H9 (cell line): ENCODE results near the gene PMS1. TPM values are rescaled to one million over a fixed set of nuclear protein-coding genes. Genes with fewer than 3 reads are reported as not detected.

Experiments
- DNase-seq: peaks from one replicate; pipeline ENCODE4 v3.0.0-alpha.2; 2017
- H2AFZ ChIP-seq: one replicate; pipeline ENCODE4 v1.6.1; 2013; ENCODE audit warnings: mild to moderate bottlenecking, low read length, control low read depth, moderate library complexity
- H2AK5ac ChIP-seq: 2 replicates; pipeline ENCODE4 v1.6.1; 2013; ENCODE audit warnings: low read length, control low read depth, mixed read lengths; ENCODE audit not compliant: insufficient read length
- H2BK120ac ChIP-seq: one replicate; pipeline ENCODE4 v1.6.1; 2013; ENCODE audit warnings: low read depth, mild to moderate bottlenecking, low read length, control low read depth, inconsistent platforms; ENCODE audit not compliant: poor library complexity, severe bottlenecking
- H2BK12ac ChIP-seq: 2 replicates; pipeline ENCODE4 v1.6.1; 2013; ENCODE audit warnings: low read length, control low read depth, mixed read lengths, low read depth; ENCODE audit not compliant: insufficient read length
- H2BK15ac ChIP-seq: 2 replicates; pipeline ENCODE4 v1.6.1; 2013; ENCODE audit warnings: low read depth, low read length, control low read depth
- H2BK20ac ChIP-seq: one replicate; pipeline ENCODE4 v1.6.1; 2013; ENCODE audit warnings: low read depth, mild to moderate bottlenecking, low read length, control low read depth, inconsistent platforms; ENCODE audit not compliant: poor library complexity, severe bottlenecking
- H2BK5ac ChIP-seq: 2 replicates; pipeline ENCODE4 v1.6.1; 2013; ENCODE audit warnings: low read length, control low read depth, mixed read lengths; ENCODE audit not compliant: insufficient read length
- H3K14ac ChIP-seq: 2 replicates; pipeline ENCODE4 v1.6.1; 2013; ENCODE audit warnings: low read length, control low read depth; ENCODE audit not compliant: insufficient read depth
- H3K18ac ChIP-seq: 2 replicates; pipeline ENCODE4 v1.6.1; 2013; ENCODE audit warnings: low read depth, mild to moderate bottlenecking, mixed read lengths, low read length, control low read depth; ENCODE audit not compliant: insufficient read length
- H3K23ac ChIP-seq: 2 replicates; pipeline ENCODE4 v1.6.1; 2013; ENCODE audit warnings: low read length, control low read depth, mixed read lengths, low read depth; ENCODE audit not compliant: insufficient read length
- H3K23me2 ChIP-seq: 2 replicates; pipeline ENCODE4 v1.6.1; 2013; ENCODE audit warnings: low read depth, mild to moderate bottlenecking, mixed read lengths, low read length, control low read depth; ENCODE audit not compliant: insufficient read length, poor library complexity, severe bottlenecking
- H3K27ac ChIP-seq: 2 replicates; pipeline ENCODE4 v1.5.1; 2013; ENCODE audit warnings: low read length, control low read depth, mixed read lengths, low read depth; ENCODE audit not compliant: insufficient read length
- H3K27me3 ChIP-seq: 2 replicates; pipeline ENCODE4 v1.6.1; 2013; ENCODE audit warnings: low read length, control low read depth, inconsistent platforms; ENCODE audit not compliant: insufficient read depth
- H3K4ac ChIP-seq: 2 replicates; pipeline ENCODE4 v1.6.1; 2013; ENCODE audit warnings: low read depth, mild to moderate bottlenecking, control low read depth, inconsistent platforms, low read length, moderate library complexity
- H3K4me1 ChIP-seq: 2 replicates; pipeline ENCODE4 v1.6.1; 2013; ENCODE audit warnings: low read length, control low read depth, inconsistent platforms; ENCODE audit not compliant: insufficient read depth
- H3K4me2 ChIP-seq: 2 replicates; pipeline ENCODE4 v1.6.1; 2013; ENCODE audit warnings: low read length, control low read depth, mixed read lengths; ENCODE audit not compliant: insufficient read length, insufficient read depth
- H3K56ac ChIP-seq: 2 replicates; pipeline ENCODE4 v1.6.1; 2013; ENCODE audit warnings: low read depth, mild to moderate bottlenecking, mixed read lengths, low read length, control low read depth; ENCODE audit not compliant: insufficient read length
- H3K79me1 ChIP-seq: 2 replicates; pipeline ENCODE4 v1.6.1; 2013; ENCODE audit warnings: low read depth, mild to moderate bottlenecking, moderate library complexity, low read length, control low read depth, inconsistent platforms; ENCODE audit not compliant: insufficient read depth, poor library complexity, severe bottlenecking
- H3K79me2 ChIP-seq: 2 replicates; pipeline ENCODE4 v1.6.1; 2013; ENCODE audit warnings: low read length, control low read depth, inconsistent platforms; ENCODE audit not compliant: insufficient read depth
- H3K9ac ChIP-seq: 2 replicates; pipeline ENCODE4 v1.6.1; 2013; ENCODE audit warnings: low read length, control low read depth, mixed read lengths; ENCODE audit not compliant: insufficient read length; ENCODE audit errors: extremely low read depth
- H3K9me3 ChIP-seq: one replicate; pipeline ENCODE4 v1.6.1; 2013; ENCODE audit warnings: low read depth, low read length, inconsistent platforms; ENCODE audit not compliant: control insufficient read depth
- H3T11ph ChIP-seq: one replicate; pipeline ENCODE4 v1.6.1; 2013; ENCODE audit warnings: mild to moderate bottlenecking, low read length, control low read depth, inconsistent platforms
- H4K20me1 ChIP-seq: one replicate; pipeline ENCODE4 v1.6.1; 2013; ENCODE audit not compliant: control insufficient read depth, insufficient read length, insufficient read depth
- H4K5ac ChIP-seq: 2 replicates; pipeline ENCODE4 v1.6.1; 2013; ENCODE audit warnings: low read depth, mild to moderate bottlenecking, mixed read lengths, low read length, control low read depth; ENCODE audit not compliant: insufficient read length
- H4K8ac ChIP-seq: replicated peaks from 2 replicates; pipeline ENCODE4 v1.6.1; 2013; ENCODE audit warnings: low read length, control low read depth, mixed read lengths, low read depth; ENCODE audit not compliant: insufficient read length
- H4K91ac ChIP-seq: 2 replicates; pipeline ENCODE4 v1.6.1; 2013; ENCODE audit warnings: low read depth, mild to moderate bottlenecking, moderate library complexity, mixed read lengths, low read length, control low read depth; ENCODE audit not compliant: insufficient read length
- H3K27ac Mint-ChIP-seq, 3 experiments: 2 replicates in 2 of 3; 3 replicates in 1 of 3; pipeline ENCODE4 v1.8.0; 2020 to 2021; ENCODE audit warnings: mixed read lengths in 3 of 3, mild to moderate bottlenecking in 1 of 3, moderate library complexity in 1 of 3
- H3K27me3 Mint-ChIP-seq: 2 replicates; pipeline ENCODE4 v1.8.0; 2021; ENCODE audit warnings: low read depth, mild to moderate bottlenecking, moderate library complexity, mixed read lengths
- H3K36me3 Mint-ChIP-seq, 3 experiments: 2 replicates in 2 of 3; 3 replicates in 1 of 3; pipeline ENCODE4 v1.8.0; 2020 to 2021; ENCODE audit warnings: low read depth in 3 of 3, mixed read lengths in 3 of 3; ENCODE audit not compliant: insufficient read depth in 1 of 3
- H3K4me1 Mint-ChIP-seq, 2 experiments: 2 replicates each; pipeline ENCODE4 v1.8.0; 2020; ENCODE audit warnings: mixed read lengths in 2 of 2
- H3K4me3 Mint-ChIP-seq, 2 experiments: 2 replicates in 1 of 2; 3 replicates in 1 of 2; pipeline ENCODE4 v1.8.0; 2020 to 2021; ENCODE audit warnings: mild to moderate bottlenecking in 2 of 2, mixed read lengths in 2 of 2, moderate library complexity in 1 of 2
- H3K9me3 Mint-ChIP-seq, 2 experiments: 2 replicates in 1 of 2; 3 replicates in 1 of 2; pipeline ENCODE4 v1.8.0; 2020; ENCODE audit warnings: mild to moderate bottlenecking in 2 of 2, mixed read lengths in 2 of 2, moderate library complexity in 1 of 2
- CTCF ChIP-seq: fragments of 200-600 bp; sonication (generic); conservative IDR thresholded peaks from 3 replicates; pipeline ENCODE4 v1.8.0; 2021; ENCODE audit warnings: antibody characterized with exemption, mild to moderate bottlenecking
- WGBS: extraction: QIAGEN DNeasy Blood & Tissue Kit; methylation state at CpG from one replicate; pipeline ENCODE4 v1.1.7; 2013; ENCODE audit warnings: missing lambda C conversion rate, low lambda C conversion rate, mixed read lengths; ENCODE audit not compliant: insufficient read length; ENCODE audit errors: extremely low coverage; 5-methylcytosine and 5-hydroxymethylcytosine counted together
- total RNA-seq: library from RNA; stranded (reverse); gene quantifications from 2 replicates; pipeline ENCODE4 v1.2.1, GENCODE V29; 2021

The PMS1 gene
- total RNA-seq, 1 experiment from 2014 or later = 47.2 TPM

- H3K27ac Mint-ChIP-seq = no peak overlapping the region
- Histone ChIP-seq H2BK15ac (no peak overlapping the region), H3K27me3 (no peaks in the 10 kb centered on the region)
Observed at GRCh38 chr2:189799531-189799930, 15.3 kb downstream of the PMS1 start.

More at GRCh38 chr2:189799531-189799930, 15.3 kb downstream of the PMS1 start:
- Histone ChIP-seq H3K56ac (no peak overlapping the region), H4K20me1 (no peaks in the 10 kb centered on the region), H2BK20ac (no peak overlapping the region), H2AK5ac (no peak overlapping the region), H3K23me2 (no peaks in the 10 kb centered on the region), H3K23ac (no peak overlapping the region), H3K18ac (no peak overlapping the region), H3K9me3 (no peaks in the 10 kb centered on the region), H3K4me1 (no peaks in the 10 kb centered on the region), H3K9ac (no peak overlapping the region), H2BK12ac (no peak overlapping the region), H3K79me2 (no peaks in the 10 kb centered on the region), H2BK120ac (no peak overlapping the region), H4K8ac (no peak overlapping the region), H3K14ac (no peak overlapping the region), H3K4me2 (no peak overlapping the region), H3K4ac (no peak overlapping the region), H2BK5ac (no peak overlapping the region), H2AFZ (no peak overlapping the region), H3T11ph (no peak overlapping the region), H4K91ac (no peak overlapping the region), H3K79me1 (no peaks in the 10 kb centered on the region), H3K27ac (no peak overlapping the region), H4K5ac (no peak overlapping the region)
- H3K36me3 Mint-ChIP-seq = peaks cover 11 to 40% (median 32%) of the 10 kb centered on the region in 3 experiments; a peak in 5 of 7 replicates
- WGBS = no CpG with 5 or more reads among the region's 2 CpGs
- no peak for TF ChIP-seq CTCF
- H3K4me3 Mint-ChIP-seq = no peak overlapping the region
- H3K27me3 Mint-ChIP-seq = no peaks in the 10 kb centered on the region
- no peak for DNase-seq
- H3K9me3 Mint-ChIP-seq = no peaks in the 10 kb centered on the region
- H3K4me1 Mint-ChIP-seq = no peaks in the 10 kb centered on the region
